ENCODE measurements around the gene DPP7. TPM values are rescaled to one million over a fixed set of nuclear protein-coding genes. Genes with fewer than 3 reads are reported as not detected.
"Not testable (repeated sequence)": the region's sequence is repeated elsewhere in the genome, so short reads cannot be mapped to it uniquely, and the experiment has no call there.

DPP7 gene
- total and polyA plus RNA-seq, 2 donors from 2014 or later = 164 to 205 TPM

DNA sequence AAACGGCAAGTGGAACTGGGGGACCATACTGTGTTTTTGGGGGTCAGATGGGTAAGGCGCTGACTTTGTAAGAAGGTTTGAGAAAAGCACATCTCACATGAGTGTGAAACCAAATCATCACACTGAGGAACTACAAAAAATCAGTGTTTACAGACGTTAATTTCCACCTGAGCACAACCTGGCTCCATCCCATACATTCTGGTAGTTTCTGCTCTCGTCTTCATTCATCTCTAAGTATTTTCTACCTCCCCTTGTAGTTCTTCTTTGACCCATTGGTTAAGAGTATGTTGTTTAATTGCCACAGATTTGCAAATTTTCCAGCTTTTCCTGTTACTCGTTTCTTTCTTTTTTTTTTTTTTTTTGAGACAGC, 8.9 kb upstream of the DPP7 start:
- Histone ChIP-seq H3K9me3 (ENCODE audit: control insufficient read depth in 2 of 3, insufficient read depth in 1 of 3, low read length in 3 of 3) (no peaks in the 10 kb centered on the region), H3K27me3 (ENCODE audit: control insufficient read depth, insufficient read depth, low read length) (no peaks in the 10 kb centered on the region), H3K9ac (ENCODE audit: low read length in 3 of 3) (no peak overlapping the region), H3K36me3 (ENCODE audit: control insufficient read depth in 2 of 3, insufficient read depth in 3 of 3, low read length in 3 of 3) (no peaks in the 10 kb centered on the region), H3K27ac (ENCODE audit: low read depth in 2 of 2, low read length in 2 of 2) (no peak overlapping the region), H3K4me3 (ENCODE audit: low read length in 3 of 3) (no peak overlapping the region), H3K4me1 (ENCODE audit: control insufficient read depth in 2 of 3, insufficient read depth in 2 of 3, low read depth in 1 of 3, low read length in 3 of 3) (peaks cover 0 to 9% (median 0%) of the 10 kb centered on the region in 3 donors)
- FAIRE-seq (no peak), DNase-seq (no peak)
- intact Hi-C loops (cut with DNase I) = no loop called here
- TF ChIP-seq, protein P1, sequence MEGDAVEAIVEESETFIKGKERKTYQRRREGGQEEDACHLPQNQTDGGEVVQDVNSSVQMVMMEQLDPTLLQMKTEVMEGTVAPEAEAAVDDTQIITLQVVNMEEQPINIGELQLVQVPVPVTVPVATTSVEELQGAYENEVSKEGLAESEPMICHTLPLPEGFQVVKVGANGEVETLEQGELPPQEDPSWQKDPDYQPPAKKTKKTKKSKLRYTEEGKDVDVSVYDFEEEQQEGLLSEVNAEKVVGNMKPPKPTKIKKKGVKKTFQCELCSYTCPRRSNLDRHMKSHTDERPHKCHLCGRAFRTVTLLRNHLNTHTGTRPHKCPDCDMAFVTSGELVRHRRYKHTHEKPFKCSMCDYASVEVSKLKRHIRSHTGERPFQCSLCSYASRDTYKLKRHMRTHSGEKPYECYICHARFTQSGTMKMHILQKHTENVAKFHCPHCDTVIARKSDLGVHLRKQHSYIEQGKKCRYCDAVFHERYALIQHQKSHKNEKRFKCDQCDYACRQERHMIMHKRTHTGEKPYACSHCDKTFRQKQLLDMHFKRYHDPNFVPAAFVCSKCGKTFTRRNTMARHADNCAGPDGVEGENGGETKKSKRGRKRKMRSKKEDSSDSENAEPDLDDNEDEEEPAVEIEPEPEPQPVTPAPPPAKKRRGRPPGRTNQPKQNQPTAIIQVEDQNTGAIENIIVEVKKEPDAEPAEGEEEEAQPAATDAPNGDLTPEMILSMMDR (IDR thresholded peaks at IDR 0.05; ENCODE audit: borderline replicate concordance, extremely low read depth, insufficient read depth) = no peak

DNA sequence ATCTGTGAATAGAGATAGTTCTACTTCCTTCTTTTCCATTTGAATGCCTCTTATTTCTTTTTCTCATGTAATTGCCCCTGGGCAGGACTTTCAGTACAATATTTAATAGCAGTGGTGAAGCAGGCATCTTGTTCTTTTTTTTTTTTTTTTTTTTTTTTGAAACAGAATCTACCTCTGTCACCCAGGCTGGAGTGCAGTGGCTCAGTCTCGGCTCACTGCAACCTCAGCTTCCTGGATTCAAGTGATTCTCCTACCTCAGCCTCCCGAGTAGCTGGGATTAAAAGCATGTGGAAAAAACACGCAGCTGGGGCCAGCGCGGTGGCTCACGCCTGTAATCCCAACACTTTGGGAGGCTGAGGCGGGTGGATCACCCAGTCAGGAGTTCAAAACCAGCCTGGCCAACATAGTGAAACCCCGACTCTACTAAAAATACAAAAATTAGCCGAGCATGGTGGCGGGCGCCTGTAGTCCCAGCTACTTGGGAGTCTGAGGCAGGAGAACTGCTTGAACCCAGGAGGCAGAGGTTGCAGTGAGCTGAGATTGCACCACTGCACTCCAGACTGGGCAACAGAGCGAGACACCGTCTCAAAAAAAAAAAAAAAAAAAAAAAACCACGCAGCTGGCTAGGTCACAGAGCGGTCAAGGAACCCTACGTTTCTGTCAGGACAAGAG, 8.4 kb upstream of the DPP7 start:
- intact Hi-C loops (cut with DNase I); H3K27ac ChIP-seq (ENCODE audit: low read depth in 2 of 2, low read length in 2 of 2); H3K36me3 ChIP-seq (ENCODE audit: control insufficient read depth in 2 of 3, insufficient read depth in 3 of 3, low read length in 3 of 3); H3K4me1 ChIP-seq (ENCODE audit: control insufficient read depth in 2 of 3, insufficient read depth in 2 of 3, low read depth in 1 of 3, low read length in 3 of 3); H3K9ac ChIP-seq (ENCODE audit: low read length in 3 of 3); H3K27me3 ChIP-seq (ENCODE audit: control insufficient read depth, insufficient read depth, low read length); H3K4me3 ChIP-seq (ENCODE audit: low read length in 3 of 3); DNase-seq; H3K9me3 ChIP-seq (ENCODE audit: control insufficient read depth in 2 of 3, insufficient read depth in 1 of 3, low read length in 3 of 3); FAIRE-seq: not testable (repeated sequence)

DNA sequence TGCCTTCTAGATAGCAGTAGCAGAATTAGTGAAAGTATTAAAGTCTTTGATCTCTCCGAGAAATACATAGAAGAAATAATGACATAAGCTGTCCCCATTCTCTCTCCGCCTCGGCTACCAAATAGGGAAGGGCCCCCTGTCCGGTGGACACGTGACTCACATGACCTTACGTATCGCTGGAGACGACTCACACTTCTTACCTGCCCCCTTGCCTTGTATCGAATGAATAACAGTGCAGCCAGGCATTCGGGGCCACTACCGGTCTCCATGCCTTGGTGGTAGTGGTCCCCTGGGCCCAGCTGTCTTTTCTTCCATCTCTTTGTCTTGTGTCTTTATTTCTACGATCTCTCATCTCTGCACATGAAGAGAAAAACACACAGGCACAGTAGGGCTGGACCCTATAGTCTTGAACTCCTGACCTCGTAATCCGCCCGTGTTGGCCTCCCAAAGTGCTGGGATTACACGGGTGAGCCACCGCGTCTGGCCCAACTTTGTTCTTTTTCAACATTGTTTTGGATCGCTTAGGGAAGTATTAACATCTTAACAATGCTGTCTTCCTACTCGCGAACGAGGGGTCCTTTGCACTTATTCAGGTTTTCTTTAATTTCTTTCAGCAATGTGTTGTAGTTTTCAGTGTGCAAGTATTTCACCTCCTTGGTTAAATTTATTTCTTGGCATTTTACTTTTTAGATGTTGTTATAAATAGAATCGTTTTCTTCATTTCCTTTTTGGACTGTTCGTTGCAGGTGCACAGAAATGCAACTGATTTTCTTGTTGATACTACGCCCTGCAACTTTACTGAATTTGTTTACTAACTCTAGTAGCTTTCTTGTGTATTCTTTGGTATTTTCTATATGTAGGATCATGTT, 7.6 kb upstream of the DPP7 start:
- H3K4me1 ChIP-seq (ENCODE audit: control insufficient read depth in 2 of 3, insufficient read depth in 2 of 3, low read depth in 1 of 3, low read length in 3 of 3); DNase-seq; H3K4me3 ChIP-seq (ENCODE audit: low read length in 3 of 3); H3K27me3 ChIP-seq (ENCODE audit: control insufficient read depth, insufficient read depth, low read length); intact Hi-C loops (cut with DNase I); FAIRE-seq; H3K9me3 ChIP-seq (ENCODE audit: control insufficient read depth in 2 of 3, insufficient read depth in 1 of 3, low read length in 3 of 3); H3K36me3 ChIP-seq (ENCODE audit: control insufficient read depth in 2 of 3, insufficient read depth in 3 of 3, low read length in 3 of 3); H3K27ac ChIP-seq (ENCODE audit: low read depth in 2 of 2, low read length in 2 of 2); H3K9ac ChIP-seq (ENCODE audit: low read length in 3 of 3): not testable (repeated sequence)

GRCh38 chr9:137118092-137118603, 3.6 kb upstream of the DPP7 start:
- not testable (repeated sequence) for H3K9ac ChIP-seq (ENCODE audit: low read length in 3 of 3); H3K27ac ChIP-seq (ENCODE audit: low read depth in 2 of 2, low read length in 2 of 2); DNase-seq; H3K4me3 ChIP-seq (ENCODE audit: low read length in 3 of 3); H3K36me3 ChIP-seq (ENCODE audit: control insufficient read depth in 2 of 3, insufficient read depth in 3 of 3, low read length in 3 of 3); FAIRE-seq; H3K27me3 ChIP-seq (ENCODE audit: control insufficient read depth, insufficient read depth, low read length); H3K4me1 ChIP-seq (ENCODE audit: control insufficient read depth in 2 of 3, insufficient read depth in 2 of 3, low read depth in 1 of 3, low read length in 3 of 3); H3K9me3 ChIP-seq (ENCODE audit: control insufficient read depth in 2 of 3, insufficient read depth in 1 of 3, low read length in 3 of 3)
- intact Hi-C loops (cut with DNase I) = loop anchor here (10.0 kb wide), 1 partner anchor 117 kb away; the partner anchor contains the start of gene SLC34A3
